Measurements from ENCODE around the gene B3GALT4.

Gene B3GALT4

GRCh38 chr6:33319939-33320314 is 43.0 kb downstream of the B3GALT4 start:
- Histone ChIP-seq H3K36me3 (peaks cover 30 to 44% (median 34%) of the 10 kb centered on the region in 11 experiments), H3K4me1 (peaks cover 73 to 80% (median 76%) of the 10 kb centered on the region in 10 experiments), H3K27ac (peak overlapping the region in 1 of 11 experiments; percentile 25; a peak in 2 of 22 replicates)

DNA sequence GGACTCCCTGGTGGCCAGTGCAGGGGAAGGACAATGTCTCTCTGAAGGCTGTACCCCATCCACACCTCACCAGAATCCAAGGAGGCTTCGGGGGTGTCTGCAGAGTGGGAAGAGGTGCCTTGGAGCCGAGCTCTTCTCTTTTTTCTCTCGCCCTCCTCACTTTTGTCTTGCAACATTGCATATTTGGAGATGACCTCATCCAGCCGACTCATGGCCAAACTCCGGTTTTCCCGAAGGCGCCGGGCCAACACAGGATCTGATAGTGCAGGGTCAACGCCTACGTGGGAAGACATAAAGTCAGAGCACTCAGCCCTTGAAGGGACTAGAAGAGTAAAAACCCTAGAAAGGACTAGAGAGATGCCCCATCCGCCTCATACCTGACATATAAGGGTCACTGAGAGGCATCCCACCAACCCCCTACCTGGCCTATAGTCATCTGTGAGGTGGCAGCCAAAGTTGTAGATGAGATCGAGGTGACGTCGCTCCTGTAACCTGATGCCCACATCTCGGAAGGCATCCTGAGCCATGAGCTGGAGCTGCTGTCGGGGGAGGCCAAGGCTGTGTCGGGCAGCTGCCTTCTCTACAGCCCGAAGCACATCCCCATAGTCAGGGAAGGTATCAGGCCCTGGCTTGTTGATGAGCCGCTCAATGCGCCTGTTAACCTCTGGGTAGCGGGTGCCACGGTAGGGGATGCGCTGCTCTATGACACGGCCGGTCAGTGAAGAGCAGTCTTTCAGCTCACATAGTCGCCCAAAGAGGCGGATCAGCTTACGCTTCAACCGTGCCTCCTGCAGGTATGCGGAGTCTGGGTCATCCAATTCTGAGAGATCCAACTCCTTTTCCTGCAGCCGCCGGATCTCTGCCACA is 43.6 kb downstream of the B3GALT4 start:
- peak overlapping the region in 9 of 10 experiments; percentile 77 to 91 (median 87); a peak in 15 of 20 replicates for H3K4me3 ChIP-seq
- H3K36me3 ChIP-seq: peaks cover 30 to 43% (median 34%) of the 10 kb centered on the region in 11 experiments
- H3K27me3 ChIP-seq: no peaks in the 10 kb centered on the region
- H3K4me1 ChIP-seq: peaks cover 67 to 73% (median 70%) of the 10 kb centered on the region in 10 experiments
- peaks cover 8 to 51% (median 35%) of the 10 kb centered on the region in 11 experiments; a peak in 20 of 22 replicates for H4K20me1 ChIP-seq
- H3K4me2 ChIP-seq: peak overlapping the region; percentile 86 to 100 (median 96)
- H3K9ac ChIP-seq: peak overlapping the region; percentile 64 to 94 (median 90); a peak in 19 of 22 replicates
- no peaks in the 10 kb centered on the region for H3K9me3 ChIP-seq (replicated peaks in 1 of 11)
- no peak for TF ChIP-seq Cebpa-rat (IDR thresholded peaks at IDR 0.05)
- H3K27ac ChIP-seq: peak overlapping the region in 3 of 11 experiments; percentile 80 to 91 (median 83); a peak in 3 of 22 replicates

More at GRCh38 chr6:33319939-33320314, 43.0 kb downstream of the B3GALT4 start:
- H3K9ac ChIP-seq: peak overlapping the region; percentile 64 to 94 (median 90); a peak in 18 of 22 replicates
- peak overlapping the region; percentile 86 to 100 (median 96) for H3K4me2 ChIP-seq
- no peaks in the 10 kb centered on the region for H3K9me3 ChIP-seq (replicated peaks in 1 of 11)
- TF ChIP-seq Cebpa-rat (IDR thresholded peaks at IDR 0.05): no peak
- H3K27me3 ChIP-seq: no peaks in the 10 kb centered on the region
- H3K4me3 ChIP-seq: peak overlapping the region in 7 of 10 experiments; percentile 65 to 91 (median 77); a peak in 6 of 20 replicates
- peaks cover 8 to 51% (median 35%) of the 10 kb centered on the region in 11 experiments; a peak in 20 of 22 replicates for H4K20me1 ChIP-seq

DNA sequence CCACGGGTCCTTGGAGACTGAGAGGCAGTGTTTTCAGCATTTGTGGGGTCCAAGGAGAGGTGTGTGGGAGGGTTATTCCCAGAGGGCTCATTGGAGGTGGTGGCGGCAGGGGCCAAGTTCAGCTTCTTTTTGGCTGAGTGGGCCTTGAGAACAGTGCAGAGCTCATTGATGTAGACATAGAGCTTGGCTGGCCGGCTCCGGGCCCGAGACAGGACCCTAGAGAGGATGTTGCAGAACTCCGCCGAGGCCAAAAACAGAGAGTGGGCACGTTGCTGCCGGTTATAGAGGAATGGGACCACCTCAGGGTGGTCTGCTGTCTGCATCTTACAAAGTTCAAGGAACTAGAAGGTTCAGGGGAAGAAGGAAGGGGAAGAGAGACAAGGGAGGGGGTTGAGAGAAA is 44.3 kb downstream of the B3GALT4 start:
- Histone ChIP-seq H3K27ac (peak overlapping the region in 8 of 11 experiments; percentile 77 to 92 (median 89); a peak in 10 of 22 replicates), H3K4me3 (peak overlapping the region; percentile 71 to 91 (median 86); a peak in 19 of 20 replicates), H3K9ac (peak overlapping the region; percentile 87 to 94 (median 90)), H3K4me2 (peak overlapping the region; percentile 86 to 100 (median 96)), H3K9me3 (replicated peaks in 1 of 11) (no peaks in the 10 kb centered on the region), H3K36me3 (peaks cover 30 to 40% (median 33%) of the 10 kb centered on the region in 11 experiments), H3K4me1 (peaks cover 60 to 67% (median 64%) of the 10 kb centered on the region in 10 experiments), H4K20me1 (peaks cover 8 to 47% (median 35%) of the 10 kb centered on the region in 11 experiments; a peak in 20 of 22 replicates), H3K27me3 (no peaks in the 10 kb centered on the region)
- no peak for TF ChIP-seq Cebpa-rat (IDR thresholded peaks at IDR 0.05)

- H3K9ac ChIP-seq: peak overlapping the region; percentile 87 to 94 (median 90)
- H4K20me1 ChIP-seq: peaks cover 8 to 35% (median 29%) of the 10 kb centered on the region in 11 experiments; a peak in 20 of 22 replicates
- no peaks in the 10 kb centered on the region for H3K27me3 ChIP-seq
- peak overlapping the region; percentile 77 to 92 (median 83); a peak in 21 of 22 replicates for H3K27ac ChIP-seq
- no peak for TF ChIP-seq Cebpa-rat (IDR thresholded peaks at IDR 0.05)
- H3K36me3 ChIP-seq: peaks cover 27 to 32% (median 29%) of the 10 kb centered on the region in 11 experiments
- no peaks in the 10 kb centered on the region for H3K9me3 ChIP-seq (replicated peaks in 1 of 11)
- H3K4me2 ChIP-seq: peak overlapping the region; percentile 86 to 100 (median 96)
- peaks cover 45 to 51% (median 49%) of the 10 kb centered on the region in 10 experiments for H3K4me1 ChIP-seq
- H3K4me3 ChIP-seq: peak overlapping the region; percentile 71 to 91 (median 86)
These were observed 46.7 kb downstream of the B3GALT4 start for GRCh38 chr6:33323623-33323948.

GRCh38 chr6:33324125-33324524 is 47.2 kb downstream of the B3GALT4 start:
- peak overlapping the region; percentile 87 to 94 (median 90); a peak in 21 of 22 replicates for H3K9ac ChIP-seq
- peak overlapping the region; percentile 71 to 91 (median 86) for H3K4me3 ChIP-seq
- no peaks in the 10 kb centered on the region for H3K9me3 ChIP-seq (replicated peaks in 1 of 11)
- H4K20me1 ChIP-seq: peaks cover 8 to 30% (median 24%) of the 10 kb centered on the region in 11 experiments; a peak in 20 of 22 replicates
- H3K4me1 ChIP-seq: peaks cover 40 to 46% (median 43%) of the 10 kb centered on the region in 10 experiments
- TF ChIP-seq Cebpa-rat (IDR thresholded peaks at IDR 0.05): no peak
- H3K4me2 ChIP-seq: peak overlapping the region; percentile 86 to 100 (median 96)
- peak overlapping the region; percentile 77 to 92 (median 83); a peak in 21 of 22 replicates for H3K27ac ChIP-seq
- H3K36me3 ChIP-seq: peaks cover 22 to 27% (median 24%) of the 10 kb centered on the region in 11 experiments
- H3K27me3 ChIP-seq: no peaks in the 10 kb centered on the region
